GM19455 (cell line): ENCODE measurements around the gene LIN28A.

Experiments used
- ATAC-seq: cut with Tn5 transposase; IDR thresholded peaks from one replicate; pipeline ENCODE4 v1.9.1; 2021; ENCODE audit not compliant: unreplicated experiment

The LIN28A gene

DNA sequence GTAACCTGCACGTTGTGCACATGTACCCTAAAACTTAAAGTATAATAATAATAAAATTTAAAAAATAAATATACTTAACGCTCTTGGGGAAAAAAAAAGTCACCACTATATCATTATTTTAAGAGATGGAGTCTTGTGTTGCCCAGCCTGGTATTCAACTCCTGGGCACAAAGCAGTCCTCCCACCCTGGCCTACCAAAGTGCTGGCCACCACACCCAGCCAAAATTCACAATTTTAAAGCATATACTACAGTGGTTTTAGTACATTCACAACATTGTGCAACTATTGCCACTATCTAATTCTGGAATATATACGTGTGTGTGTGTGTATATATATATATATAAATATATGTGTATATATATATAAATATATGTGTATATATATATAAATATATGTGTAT, 67.5 kb downstream of the LIN28A start:
- no peak for ATAC-seq

DNA sequence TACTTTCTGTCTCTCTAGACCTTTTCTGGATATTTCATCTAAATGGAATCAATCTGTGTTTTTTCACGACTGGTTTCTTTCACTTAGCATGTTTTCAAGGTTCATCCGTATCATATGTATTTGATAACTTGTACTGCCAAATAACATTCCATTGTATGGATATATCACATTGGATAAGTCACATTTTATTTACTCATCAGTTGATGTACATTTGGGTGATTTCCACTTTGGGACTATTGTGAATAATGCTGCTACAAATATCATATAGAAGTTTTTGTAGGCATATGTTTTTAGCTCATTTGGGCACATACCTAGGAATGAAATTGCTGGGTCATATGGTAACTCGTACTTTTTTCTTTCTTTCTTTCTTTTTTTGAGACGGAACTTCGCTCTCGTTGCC, 68.4 kb downstream of the LIN28A start:
- no peak for ATAC-seq
